ENCODE measurements around the gene ZFYVE28. TPM values are rescaled to one million over a fixed set of nuclear protein-coding genes. Genes with fewer than 3 reads are reported as not detected.

ZFYVE28 gene
- total RNA-seq, 1 experiment from 2014 or later: 0.82 TPM

DNA sequence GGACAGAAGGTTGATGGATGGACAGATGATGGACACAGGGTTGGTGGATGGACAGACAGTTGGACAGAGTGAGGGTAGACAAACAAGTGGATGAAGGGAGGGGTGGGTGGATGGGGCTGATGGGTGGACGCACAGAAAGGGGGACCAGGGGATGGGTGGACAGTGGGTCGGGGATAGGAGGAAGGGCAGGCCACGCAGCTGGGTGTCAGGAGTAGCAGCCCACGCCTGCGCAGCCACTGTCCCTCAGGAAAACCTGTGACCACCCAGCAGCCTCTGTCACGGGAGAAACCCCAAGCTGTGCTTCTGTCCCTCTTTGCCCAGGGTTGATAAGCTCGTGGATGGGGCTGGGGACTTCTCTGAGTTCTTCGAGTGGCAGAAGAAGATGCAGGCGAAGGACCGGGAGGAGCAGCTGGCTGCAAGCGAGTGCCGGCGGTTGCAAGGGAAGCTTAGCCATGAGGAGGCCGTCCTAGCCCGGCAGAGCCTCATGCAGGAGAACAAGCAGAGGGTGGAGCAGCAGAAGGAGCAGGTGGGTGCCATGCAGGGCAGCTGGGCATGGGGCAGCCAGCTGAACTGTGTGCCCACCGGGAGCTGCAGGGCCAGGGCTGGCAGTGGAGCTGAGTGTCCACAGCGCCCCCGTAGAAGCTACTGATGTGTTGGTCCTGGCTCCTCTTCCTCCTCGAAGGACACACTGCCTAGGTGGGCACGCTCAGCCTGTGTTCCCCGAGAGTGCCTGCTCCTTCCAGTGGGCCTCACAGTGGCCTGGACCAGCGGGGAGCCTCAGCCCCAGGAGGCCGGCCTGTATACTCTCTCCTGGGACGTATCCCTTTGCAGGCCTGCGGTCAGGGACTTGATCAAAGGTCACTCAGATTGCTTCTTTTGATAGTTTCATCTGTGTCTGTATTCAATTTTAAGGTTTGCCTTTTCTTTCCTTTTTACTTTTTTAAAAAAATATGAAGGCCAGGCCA lies 33.7 kb upstream of the ZFYVE28 start:
- H3K27me3 Mint-ChIP-seq (ENCODE audit: insufficient read depth, unreplicated experiment): no peaks in the 10 kb centered on the region
- Histone ChIP-seq H3K4me3 (ENCODE audit: low read depth, low read length) (no peak overlapping the region), H3K27me3 (replicated peaks; ENCODE audit: control insufficient read depth, insufficient read depth, low read length) (no peaks in the 10 kb centered on the region), H3K4me1 (no peaks in the 10 kb centered on the region), H3K36me3 (ENCODE audit: control insufficient read depth, insufficient read depth, low read length) (no peaks in the 10 kb centered on the region), H3K9me3 (no peaks in the 10 kb centered on the region)
- no peaks in the 10 kb centered on the region for H3K9me3 Mint-ChIP-seq (ENCODE audit: unreplicated experiment)
- H3K27ac Mint-ChIP-seq (ENCODE audit: unreplicated experiment): no peak overlapping the region
- H3K36me3 Mint-ChIP-seq (ENCODE audit: insufficient read depth, unreplicated experiment): no peaks in the 10 kb centered on the region
- TF ChIP-seq CTCF (IDR thresholded peaks at IDR 0.05; ENCODE audit: insufficient read depth in 1 of 2, low read depth in 1 of 2, low read length in 1 of 2, severe bottlenecking in 1 of 2, unreplicated experiment in 1 of 2): no peak
- no peak overlapping the region for H3K4me3 Mint-ChIP-seq (ENCODE audit: unreplicated experiment)
- no peak for DNase-seq
- BruUV-seq (replicated peaks): no TSS peak
- POLR2A ChIA-PET: no interaction called here
- intact Hi-C loops (cut with micrococcal nuclease; ENCODE audit: unreplicated experiment): no loop called here
- CTCF ChIA-PET: interaction anchor here (0.7 kb wide), 1 partner anchor 10 kb away, joined by 4 read pairs; no protein-coding TSS in a partner anchor
- H3K4me1 Mint-ChIP-seq (ENCODE audit: low read depth, unreplicated experiment): no peaks in the 10 kb centered on the region

DNA sequence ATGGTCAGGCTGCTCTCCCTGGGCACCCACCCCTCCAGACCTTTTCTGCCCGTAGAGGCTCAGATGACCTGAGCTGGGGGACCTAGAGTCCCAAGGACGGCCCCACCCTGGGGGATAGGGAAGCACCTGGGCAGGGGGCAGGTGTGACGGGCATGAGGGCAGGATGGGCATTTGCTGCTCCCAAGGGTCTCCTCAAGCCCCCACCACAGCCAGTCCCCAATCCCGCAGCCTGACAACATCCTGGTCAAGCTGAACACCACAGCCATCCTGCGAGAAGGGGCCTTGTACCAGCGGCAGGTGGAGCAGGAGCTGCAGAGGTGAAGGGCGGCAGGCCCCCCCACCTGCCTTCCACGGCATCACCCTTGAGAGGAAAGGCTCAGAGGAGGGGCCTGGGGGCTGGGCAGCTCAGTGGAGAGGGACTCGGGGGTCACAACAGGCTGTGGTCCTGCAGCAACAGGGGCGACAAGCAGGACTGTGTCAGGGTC lies 32.6 kb upstream of the ZFYVE28 start:
- no peak overlapping the region for H3K27ac Mint-ChIP-seq (ENCODE audit: unreplicated experiment)
- Histone ChIP-seq H3K4me3 (ENCODE audit: low read depth, low read length) (no peak overlapping the region), H3K36me3 (ENCODE audit: control insufficient read depth, insufficient read depth, low read length) (no peaks in the 10 kb centered on the region), H3K27me3 (replicated peaks; ENCODE audit: control insufficient read depth, insufficient read depth, low read length) (no peaks in the 10 kb centered on the region), H3K9me3 (no peaks in the 10 kb centered on the region), H3K4me1 (no peaks in the 10 kb centered on the region)
- no TSS peak for BruUV-seq (replicated peaks)
- no peaks in the 10 kb centered on the region for H3K4me1 Mint-ChIP-seq (ENCODE audit: low read depth, unreplicated experiment)
- no peak for DNase-seq
- intact Hi-C loops (cut with micrococcal nuclease; ENCODE audit: unreplicated experiment): no loop called here
- H3K4me3 Mint-ChIP-seq (ENCODE audit: unreplicated experiment): no peak overlapping the region
- H3K9me3 Mint-ChIP-seq (ENCODE audit: unreplicated experiment): no peaks in the 10 kb centered on the region
- CTCF ChIA-PET: no interaction called here
- no peak for TF ChIP-seq CTCF (IDR thresholded peaks at IDR 0.05; ENCODE audit: insufficient read depth in 1 of 2, low read depth in 1 of 2, low read length in 1 of 2, severe bottlenecking in 1 of 2, unreplicated experiment in 1 of 2)
- POLR2A ChIA-PET: no interaction called here
- H3K36me3 Mint-ChIP-seq (ENCODE audit: insufficient read depth, unreplicated experiment): no peaks in the 10 kb centered on the region
- H3K27me3 Mint-ChIP-seq (ENCODE audit: insufficient read depth, unreplicated experiment): no peaks in the 10 kb centered on the region

GRCh38 chr4:2450394-2451035 lies 32.1 kb upstream of the ZFYVE28 start:
- H3K9me3 Mint-ChIP-seq (ENCODE audit: unreplicated experiment): no peaks in the 10 kb centered on the region
- no peak overlapping the region for H3K27ac Mint-ChIP-seq (ENCODE audit: unreplicated experiment)
- Histone ChIP-seq H3K36me3 (ENCODE audit: control insufficient read depth, insufficient read depth, low read length) (no peaks in the 10 kb centered on the region), H3K9me3 (no peaks in the 10 kb centered on the region), H3K4me3 (ENCODE audit: low read depth, low read length) (no peak overlapping the region), H3K4me1 (no peaks in the 10 kb centered on the region), H3K27me3 (replicated peaks; ENCODE audit: control insufficient read depth, insufficient read depth, low read length) (no peaks in the 10 kb centered on the region)
- H3K4me3 Mint-ChIP-seq (ENCODE audit: unreplicated experiment): no peak overlapping the region
- no peaks in the 10 kb centered on the region for H3K36me3 Mint-ChIP-seq (ENCODE audit: insufficient read depth, unreplicated experiment)
- no peaks in the 10 kb centered on the region for H3K27me3 Mint-ChIP-seq (ENCODE audit: insufficient read depth, unreplicated experiment)
- CTCF ChIA-PET: no interaction called here
- no TSS peak for BruUV-seq (replicated peaks)
- intact Hi-C loops (cut with micrococcal nuclease; ENCODE audit: unreplicated experiment): no loop called here
- no peaks in the 10 kb centered on the region for H3K4me1 Mint-ChIP-seq (ENCODE audit: low read depth, unreplicated experiment)
- no peak for DNase-seq
- POLR2A ChIA-PET: no interaction called here
- no peak for TF ChIP-seq CTCF (IDR thresholded peaks at IDR 0.05; ENCODE audit: insufficient read depth in 1 of 2, low read depth in 1 of 2, low read length in 1 of 2, severe bottlenecking in 1 of 2, unreplicated experiment in 1 of 2)

Measured in Caco-2 (cell line).